ENCODE measurements around the gene GRB10.

GRB10 gene

DNA sequence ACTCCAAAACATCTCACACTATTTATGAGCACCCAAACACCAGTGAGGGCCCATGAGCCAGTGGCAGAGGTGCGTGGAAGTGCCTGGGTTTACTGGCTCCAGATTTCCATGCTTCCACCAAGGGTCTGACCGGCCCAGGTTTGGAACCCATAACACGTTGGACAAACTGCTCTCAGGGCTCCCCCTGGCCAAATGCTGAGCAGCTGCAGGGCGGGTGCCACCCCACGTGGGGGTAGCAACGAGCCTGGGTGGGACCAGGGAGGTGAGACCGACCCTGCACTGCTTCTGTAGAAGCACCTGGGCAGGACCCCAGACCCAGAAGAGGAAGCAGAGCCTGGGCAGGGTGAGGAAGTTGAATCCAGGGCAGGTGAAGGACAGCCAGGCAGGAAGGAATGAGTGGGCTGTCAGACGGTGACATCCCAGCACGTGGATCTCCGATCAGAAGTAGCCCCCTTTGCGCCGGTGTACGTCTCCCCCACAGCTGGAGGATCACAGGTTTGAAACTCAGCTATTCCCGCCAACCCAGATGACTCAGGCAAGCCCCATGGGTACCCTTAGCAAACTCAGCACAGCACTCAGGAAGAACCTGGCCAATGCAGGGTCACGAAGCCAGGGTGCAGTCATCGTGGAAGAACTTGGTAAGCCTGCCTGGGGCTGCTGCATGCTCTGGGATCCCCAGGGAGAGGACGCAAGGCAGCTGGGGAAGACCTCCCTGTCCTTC is 117.1 kb downstream of the GRB10 start:
- DNase-seq = no peak

DNA sequence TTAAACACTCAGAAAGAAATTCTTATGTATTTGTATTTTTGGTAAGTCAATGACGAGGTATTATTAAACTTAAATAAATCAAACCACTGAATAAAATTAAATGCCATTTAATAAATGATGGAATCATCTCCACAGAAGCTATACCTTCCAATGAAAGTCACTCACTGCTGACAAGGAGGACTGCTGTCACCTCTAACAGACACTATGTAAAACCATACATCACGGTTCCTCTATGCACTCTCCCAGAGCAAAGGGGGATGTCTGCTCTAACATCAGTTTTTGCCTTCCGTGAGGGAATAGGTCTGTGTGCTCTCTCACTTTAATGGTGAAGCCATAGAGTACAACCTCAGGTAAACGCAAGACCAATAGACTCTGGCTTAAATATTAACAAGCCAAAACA is 117.8 kb downstream of the GRB10 start:
- DNase-seq = no peak

- DNase-seq = no peak
Observed at GRCh38 chr7:50664461-50664922, 118.2 kb downstream of the GRB10 start.

DNA sequence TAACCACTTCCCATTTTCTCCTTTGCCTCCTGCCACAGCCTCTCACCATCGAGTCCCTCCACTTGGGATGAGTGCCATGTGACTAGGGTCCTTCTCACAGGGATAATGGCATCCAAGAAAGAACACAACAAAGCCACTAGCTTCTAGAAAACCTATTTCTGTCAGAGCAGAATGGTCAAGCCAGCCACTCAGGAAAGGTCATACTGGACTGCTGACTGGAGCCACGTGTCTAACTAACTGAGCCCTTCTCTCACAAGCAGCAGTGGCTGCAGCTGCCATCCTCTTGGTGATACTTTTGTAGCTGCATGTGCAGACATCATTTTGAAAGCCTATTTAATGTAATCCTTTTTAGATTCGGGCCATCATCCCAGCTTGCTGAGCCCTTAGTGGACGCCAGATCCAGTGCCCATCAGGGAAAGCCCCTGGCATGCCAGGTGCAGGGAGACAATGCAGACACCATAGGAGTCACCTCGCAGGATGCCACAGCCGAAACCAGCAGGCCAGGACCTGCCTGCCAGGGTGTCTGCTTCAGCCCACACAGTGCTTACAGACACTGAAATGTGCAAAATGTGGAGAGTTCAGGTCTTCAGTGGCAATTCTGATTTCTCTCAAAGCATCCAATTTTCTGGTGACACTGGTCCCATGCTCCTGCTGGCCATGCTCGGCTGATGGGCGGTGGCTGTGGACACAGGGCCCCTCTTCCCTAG is 119.1 kb downstream of the GRB10 start:
- DNase-seq = no peak

DNA sequence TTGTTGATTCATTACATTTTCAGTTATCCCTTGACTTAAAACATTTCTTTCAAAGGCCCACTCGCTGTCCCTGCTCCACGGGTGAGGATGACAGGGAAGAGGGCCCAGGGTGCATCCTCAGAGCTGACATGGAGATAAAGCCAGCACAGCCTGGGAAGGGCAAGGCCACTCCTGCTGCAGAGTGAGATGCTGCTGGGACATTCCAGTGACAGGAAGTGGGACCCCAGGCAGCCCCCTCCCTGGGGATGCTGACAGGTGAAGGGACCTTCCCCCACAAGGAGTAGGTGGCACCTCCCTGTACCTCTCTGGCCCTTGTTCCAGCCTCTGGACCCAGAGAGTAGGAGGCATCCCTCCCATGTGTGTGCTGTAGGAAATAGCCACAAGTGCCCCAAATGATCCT is 119.7 kb downstream of the GRB10 start:
- no peak for DNase-seq

GRCh38 chr7:50662041-50662694 is 120.5 kb downstream of the GRB10 start:
- no peak for DNase-seq

- no peak for DNase-seq
Observed at GRCh38 chr7:50661345-50662040, 121.2 kb downstream of the GRB10 start.

GRCh38 chr7:50660830-50661175 is 121.9 kb downstream of the GRB10 start:
- DNase-seq = no peak

DNA sequence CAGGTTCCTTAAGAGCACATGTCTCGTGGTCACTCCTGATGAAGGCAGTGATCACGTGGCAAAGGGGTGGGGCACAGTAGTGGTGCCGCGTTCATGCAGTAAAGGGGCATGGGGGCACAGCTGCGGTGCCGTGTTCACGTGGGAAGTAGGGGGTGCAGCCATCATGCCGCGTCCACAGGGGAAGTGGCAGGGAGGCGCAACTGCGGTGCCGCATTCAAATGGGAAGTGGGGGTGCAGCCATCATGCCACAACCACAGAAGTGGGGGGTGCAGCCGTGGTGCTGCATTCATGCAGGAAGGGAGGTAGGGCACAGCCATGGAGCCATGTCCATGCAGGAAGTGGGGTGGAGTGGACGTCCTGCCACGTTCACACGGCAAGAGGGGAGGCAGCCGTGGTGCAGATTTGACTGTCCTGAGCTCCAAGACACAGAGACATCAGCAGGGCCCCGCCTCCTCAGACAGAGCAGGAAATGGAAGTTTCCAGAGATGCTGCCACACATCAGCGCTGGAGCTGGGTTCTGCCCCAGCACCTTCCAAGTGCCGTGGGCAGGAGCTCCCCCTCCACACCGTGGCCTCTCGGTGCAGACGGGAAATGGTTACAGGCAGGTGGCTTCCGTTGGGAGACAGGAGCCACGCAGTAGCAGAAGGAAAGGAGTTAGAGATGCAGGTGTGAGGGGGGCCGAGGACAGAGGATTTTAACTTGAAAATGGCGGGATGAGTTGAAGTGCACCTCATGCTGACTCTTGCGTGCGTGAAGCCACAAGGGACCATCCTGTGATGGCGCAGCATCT is 122.5 kb downstream of the GRB10 start:
- DNase-seq = peak; percentile 33 to 36

GRCh38 chr7:50659329-50659965 is 123.2 kb downstream of the GRB10 start:
- DNase-seq = no peak

- no peak for DNase-seq
Observed at GRCh38 chr7:50658696-50659095, 124.0 kb downstream of the GRB10 start.

GRCh38 chr7:50657912-50658311 is 124.8 kb downstream of the GRB10 start:
- no peak for DNase-seq

- no peak for DNase-seq
Observed at GRCh38 chr7:50657341-50657873, 125.3 kb downstream of the GRB10 start.

GRCh38 chr7:50656141-50656895 is 126.4 kb downstream of the GRB10 start:
- no peak for DNase-seq

GRCh38 chr7:50655490-50655889 is 127.2 kb downstream of the GRB10 start:
- DNase-seq = no peak

GRCh38 chr7:50655020-50655419 is 127.7 kb downstream of the GRB10 start:
- no peak for DNase-seq

DNA sequence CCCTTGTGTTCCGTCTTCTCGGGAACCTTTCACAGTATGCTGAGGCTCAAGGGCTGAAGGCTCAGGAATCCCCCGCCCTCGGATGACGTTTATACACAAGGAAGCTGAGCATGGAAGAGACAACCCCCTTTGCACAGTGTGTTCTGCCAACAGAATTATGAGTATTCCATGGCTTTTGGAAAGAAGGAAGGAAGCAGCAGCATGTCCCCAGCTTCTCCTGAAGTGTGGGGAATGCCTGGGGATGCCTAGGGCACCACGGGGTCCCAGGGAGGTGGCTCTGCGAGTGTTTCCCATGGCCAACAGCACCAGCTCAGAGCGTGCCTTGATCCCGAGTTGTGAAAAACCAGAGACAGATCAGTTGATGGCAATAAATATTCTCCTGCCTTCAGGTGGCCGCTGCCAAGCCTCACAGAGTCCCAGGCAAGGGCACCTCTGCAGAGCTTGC is 128.7 kb downstream of the GRB10 start:
- DNase-seq = no peak

DNA sequence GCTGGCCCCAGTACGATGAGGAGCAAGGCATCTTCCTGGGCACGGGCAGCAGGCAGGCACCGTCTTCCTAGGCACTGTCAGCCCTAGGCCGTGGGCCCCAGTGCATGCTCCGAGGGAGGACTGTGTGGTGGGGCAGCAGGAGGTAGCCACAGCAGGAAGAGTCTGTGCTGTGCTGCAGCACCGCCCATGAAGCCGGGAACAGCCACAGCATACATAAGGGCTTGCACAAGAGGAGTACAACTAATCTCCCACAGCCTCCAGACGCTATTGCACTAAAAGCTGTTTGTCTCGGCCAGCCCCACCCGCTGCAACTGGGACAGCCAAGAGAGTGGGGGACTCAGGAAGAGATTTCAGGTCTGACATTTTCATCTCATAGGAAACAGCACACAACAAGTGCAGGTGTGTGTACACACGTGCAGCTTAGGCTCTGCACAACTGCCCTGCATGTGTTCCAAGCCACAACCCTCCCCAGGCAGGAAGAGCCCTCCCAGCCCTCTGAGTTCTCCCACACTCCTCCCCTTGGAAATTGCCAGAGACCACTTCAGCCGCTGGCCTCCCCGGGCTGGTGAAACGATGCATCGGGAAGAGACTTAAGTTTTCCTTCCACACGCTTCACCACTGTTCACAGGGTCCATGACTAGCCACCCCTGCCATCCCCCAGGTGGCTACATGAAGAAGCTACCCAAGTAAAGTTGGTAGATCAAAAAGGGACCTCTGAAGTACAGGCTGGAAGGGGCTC is 129.4 kb downstream of the GRB10 start:
- DNase-seq = no peak

DNA sequence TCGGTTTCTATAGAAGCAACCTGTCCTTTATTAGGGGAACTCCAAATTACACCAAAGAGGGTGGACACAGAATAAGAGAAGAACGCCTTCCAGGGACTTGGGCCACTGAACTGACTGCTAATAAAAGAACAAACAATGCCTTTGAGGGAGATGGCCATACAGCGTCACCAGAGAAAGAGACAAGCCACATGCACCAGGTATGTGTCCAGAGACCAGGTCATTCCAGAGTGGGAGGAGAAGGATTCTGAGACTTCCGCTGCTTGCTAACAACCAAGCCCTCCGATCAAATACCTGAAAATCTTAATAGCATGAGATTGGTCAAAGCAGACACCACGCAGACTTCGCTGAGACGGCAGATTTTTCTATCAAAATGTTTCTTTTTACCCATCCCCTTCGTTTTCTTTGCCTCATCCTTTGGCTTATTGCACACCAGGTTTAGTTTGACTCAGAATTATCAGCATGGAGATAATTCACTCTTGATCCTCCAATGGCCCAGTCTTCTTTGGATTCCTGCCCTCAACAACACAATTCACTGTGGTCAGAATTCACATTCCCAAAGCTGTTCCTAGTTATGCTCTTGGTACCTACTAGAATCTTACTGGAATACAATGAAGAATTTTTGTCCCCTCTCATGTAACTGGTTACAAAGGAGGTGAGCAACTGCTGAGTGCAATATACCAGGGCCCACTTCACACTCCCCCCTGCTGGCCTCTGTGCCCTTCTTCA is 130.1 kb downstream of the GRB10 start:
- no peak for DNase-seq

Data from activated CD4-positive, alpha-beta T cell treated with anti-CD3 and anti-CD28 coated beads, Interleukin-2, amount 50 U/mL, for 4 hours (primary cell).